ENCODE results near the gene CHPT1.

DNA sequence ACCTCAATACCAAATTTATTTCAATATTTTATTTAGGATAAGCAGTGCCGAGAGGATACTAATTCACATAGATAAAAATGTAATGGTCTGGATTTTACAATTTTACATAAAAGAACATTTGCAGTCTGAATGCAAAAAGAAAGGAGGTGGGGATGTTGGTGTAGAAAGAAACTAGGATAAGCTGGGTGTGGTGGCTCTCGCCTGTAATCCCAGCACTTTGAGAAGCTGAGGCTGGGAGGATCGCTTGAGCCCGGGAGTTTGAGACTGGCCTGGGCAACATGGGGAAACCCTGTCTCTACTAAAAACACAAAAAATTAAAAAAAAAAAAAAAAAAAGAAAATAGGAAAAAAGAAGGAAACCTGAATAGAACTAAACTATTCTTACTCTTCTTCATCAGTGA, 25.0 kb downstream of the CHPT1 start:
- TF ChIP-seq CTCF (IDR thresholded peaks at IDR 0.05), result no peak
- TF ChIP-seq POLR2A (IDR thresholded peaks at IDR 0.05), result no peak

Measured in gastroesophageal sphincter (tissue), 3 donors.